ENCODE measurements around the gene CACNA2D3. TPM values are rescaled to one million over a fixed set of nuclear protein-coding genes. Genes with fewer than 3 reads are reported as not detected.

CACNA2D3 gene
- total RNA-seq, 2 donors from 2014 or later: 1.1 to 5.9 TPM

DNA sequence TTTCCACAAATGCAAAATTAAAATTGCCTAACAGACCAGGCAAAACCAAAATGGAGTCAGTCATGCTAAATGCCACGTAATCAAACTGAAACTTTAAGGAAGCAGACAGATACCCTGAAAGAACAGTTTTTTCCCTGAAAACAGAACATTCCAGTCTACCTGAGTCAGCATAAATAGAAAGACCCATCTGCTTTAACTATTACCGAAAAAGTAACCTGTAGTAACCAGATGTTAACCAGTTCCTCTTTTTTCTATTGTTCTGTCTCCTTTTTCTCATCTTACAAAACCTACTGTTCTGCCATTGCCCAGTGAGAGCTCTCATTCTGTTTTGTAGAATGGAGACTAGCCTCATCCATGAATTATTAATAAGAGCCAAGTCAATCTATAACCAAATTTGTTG lies 286.0 kb downstream of the CACNA2D3 start:
- 86% methylated on average over 2 of the region's 2 CpGs for WGBS
- no peak for DNase-seq (ENCODE audit: low spot score)
- Histone ChIP-seq H3K36me3 (no peaks in the 10 kb centered on the region), H3K4me3 (no peak overlapping the region), H3K9me3 (no peaks in the 10 kb centered on the region), H3K27me3 (replicated peaks; ENCODE audit: insufficient read depth) (no peaks in the 10 kb centered on the region), H3K27ac (no peak overlapping the region), H3K4me1 (replicated peaks) (no peaks in the 10 kb centered on the region)
- intact Hi-C loops (cut with DNase I): no loop called here
- TF ChIP-seq POLR2AphosphoS5 (IDR thresholded peaks at IDR 0.05) (no peak), POLR2A (IDR thresholded peaks at IDR 0.05) (no peak)
- TF ChIP-seq, protein P1, sequence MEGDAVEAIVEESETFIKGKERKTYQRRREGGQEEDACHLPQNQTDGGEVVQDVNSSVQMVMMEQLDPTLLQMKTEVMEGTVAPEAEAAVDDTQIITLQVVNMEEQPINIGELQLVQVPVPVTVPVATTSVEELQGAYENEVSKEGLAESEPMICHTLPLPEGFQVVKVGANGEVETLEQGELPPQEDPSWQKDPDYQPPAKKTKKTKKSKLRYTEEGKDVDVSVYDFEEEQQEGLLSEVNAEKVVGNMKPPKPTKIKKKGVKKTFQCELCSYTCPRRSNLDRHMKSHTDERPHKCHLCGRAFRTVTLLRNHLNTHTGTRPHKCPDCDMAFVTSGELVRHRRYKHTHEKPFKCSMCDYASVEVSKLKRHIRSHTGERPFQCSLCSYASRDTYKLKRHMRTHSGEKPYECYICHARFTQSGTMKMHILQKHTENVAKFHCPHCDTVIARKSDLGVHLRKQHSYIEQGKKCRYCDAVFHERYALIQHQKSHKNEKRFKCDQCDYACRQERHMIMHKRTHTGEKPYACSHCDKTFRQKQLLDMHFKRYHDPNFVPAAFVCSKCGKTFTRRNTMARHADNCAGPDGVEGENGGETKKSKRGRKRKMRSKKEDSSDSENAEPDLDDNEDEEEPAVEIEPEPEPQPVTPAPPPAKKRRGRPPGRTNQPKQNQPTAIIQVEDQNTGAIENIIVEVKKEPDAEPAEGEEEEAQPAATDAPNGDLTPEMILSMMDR (IDR thresholded peaks at IDR 0.05): no peak

DNA sequence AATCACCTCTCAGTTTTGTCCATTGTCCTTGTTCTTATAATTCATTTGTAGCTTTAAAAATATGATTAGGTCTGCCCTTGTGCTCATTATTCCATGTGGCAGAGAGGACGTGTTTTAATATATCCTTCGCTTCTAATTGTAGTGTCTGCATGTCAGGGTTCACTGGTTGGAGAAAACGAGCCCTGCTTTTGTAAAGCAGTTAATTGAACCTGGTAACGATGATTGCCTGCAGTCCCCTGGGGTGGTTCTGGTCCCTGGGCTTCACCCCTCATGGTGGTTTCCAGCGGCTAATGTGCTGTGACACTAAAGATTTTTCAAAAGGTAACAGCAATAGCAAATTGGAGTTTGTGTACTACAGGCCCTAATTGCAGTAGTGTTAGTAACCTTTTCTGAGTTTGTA lies 299.6 kb downstream of the CACNA2D3 start:
- no peak overlapping the region for H3K27ac ChIP-seq
- TF ChIP-seq POLR2A (IDR thresholded peaks at IDR 0.05) (no peak), POLR2AphosphoS5 (IDR thresholded peaks at IDR 0.05) (no peak)
- TF ChIP-seq, protein P1 (IDR thresholded peaks at IDR 0.05): no peak
- WGBS: 90% methylated on average over 5 of the region's 5 CpGs
- H3K36me3 ChIP-seq: no peaks in the 10 kb centered on the region
- no peaks in the 10 kb centered on the region for H3K4me1 ChIP-seq (replicated peaks)
- H3K27me3 ChIP-seq (replicated peaks; ENCODE audit: insufficient read depth): no peaks in the 10 kb centered on the region
- intact Hi-C loops (cut with DNase I): loop anchor here (10.0 kb wide), 2 partner anchors 433 to 753 kb away; no protein-coding TSS in a partner anchor
- H3K4me3 ChIP-seq: no peak overlapping the region
- H3K9me3 ChIP-seq: no peaks in the 10 kb centered on the region
- DNase-seq (ENCODE audit: low spot score): no peak

DNA sequence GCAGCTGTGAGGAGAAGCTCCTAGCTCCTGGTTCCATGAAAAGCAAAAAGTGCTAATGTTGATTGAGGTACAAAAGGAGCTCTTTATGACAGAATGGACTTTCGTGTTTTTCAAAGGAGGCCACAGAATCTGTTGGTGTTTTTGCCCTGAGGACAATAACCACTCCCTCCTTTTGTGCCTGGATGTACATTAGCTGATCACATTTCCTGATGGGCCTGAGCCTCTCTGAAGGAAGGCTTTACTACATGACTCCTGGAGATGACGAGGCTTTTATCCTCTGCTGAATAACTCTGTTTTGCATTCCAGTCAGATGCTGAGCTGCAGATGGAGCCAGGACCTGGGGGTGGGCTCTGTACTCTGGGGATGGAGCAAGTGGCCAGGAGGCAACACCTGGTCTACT lies 301.9 kb downstream of the CACNA2D3 start:
- Histone ChIP-seq H3K4me3 (no peak overlapping the region), H3K27me3 (replicated peaks; ENCODE audit: insufficient read depth) (no peaks in the 10 kb centered on the region), H3K36me3 (no peaks in the 10 kb centered on the region), H3K9me3 (no peaks in the 10 kb centered on the region), H3K27ac (no peak overlapping the region), H3K4me1 (replicated peaks) (no peaks in the 10 kb centered on the region)
- intact Hi-C loops (cut with DNase I): loop anchor here (10.0 kb wide), 2 partner anchors 431 to 751 kb away; no protein-coding TSS in a partner anchor
- 27% methylated on average over 2 of the region's 2 CpGs for WGBS
- no peak for TF ChIP-seq POLR2AphosphoS5 (IDR thresholded peaks at IDR 0.05)
- TF ChIP-seq, protein P1 (IDR thresholded peaks at IDR 0.05): no peak
- no peak for TF ChIP-seq POLR2A (IDR thresholded peaks at IDR 0.05)
- DNase-seq (ENCODE audit: low spot score): no peak

DNA sequence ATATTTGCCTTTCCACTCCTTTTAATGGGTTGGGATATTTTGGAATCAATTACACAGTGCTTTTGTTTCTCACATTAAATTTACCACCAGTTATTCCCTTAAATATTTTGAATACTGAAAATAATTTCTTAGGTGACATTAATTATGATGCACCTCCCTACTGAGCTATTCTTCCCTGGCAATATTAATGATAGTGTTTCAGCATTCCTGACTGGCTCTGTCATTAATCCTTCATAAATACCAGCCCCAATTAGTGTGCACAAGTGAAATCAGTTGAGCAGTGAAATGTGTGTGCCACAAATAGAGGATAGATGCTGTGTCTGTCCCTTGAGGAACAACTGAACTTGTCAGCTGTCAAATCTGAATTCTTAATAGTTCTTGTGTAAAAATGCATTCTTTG lies 304.0 kb downstream of the CACNA2D3 start:
- Histone ChIP-seq H3K4me3 (no peak overlapping the region), H3K27ac (no peak overlapping the region), H3K4me1 (replicated peaks) (no peaks in the 10 kb centered on the region), H3K9me3 (no peaks in the 10 kb centered on the region), H3K27me3 (replicated peaks; ENCODE audit: insufficient read depth) (no peaks in the 10 kb centered on the region), H3K36me3 (no peaks in the 10 kb centered on the region)
- TF ChIP-seq POLR2A (IDR thresholded peaks at IDR 0.05) (no peak), POLR2AphosphoS5 (IDR thresholded peaks at IDR 0.05) (no peak)
- TF ChIP-seq, protein P1 (IDR thresholded peaks at IDR 0.05): no peak
- intact Hi-C loops (cut with DNase I): loop anchor here (5.0 to 10.0 kb wide), 3 partner anchors 428 to 748 kb away; no protein-coding TSS in a partner anchor
- no peak for DNase-seq (ENCODE audit: low spot score)

DNA sequence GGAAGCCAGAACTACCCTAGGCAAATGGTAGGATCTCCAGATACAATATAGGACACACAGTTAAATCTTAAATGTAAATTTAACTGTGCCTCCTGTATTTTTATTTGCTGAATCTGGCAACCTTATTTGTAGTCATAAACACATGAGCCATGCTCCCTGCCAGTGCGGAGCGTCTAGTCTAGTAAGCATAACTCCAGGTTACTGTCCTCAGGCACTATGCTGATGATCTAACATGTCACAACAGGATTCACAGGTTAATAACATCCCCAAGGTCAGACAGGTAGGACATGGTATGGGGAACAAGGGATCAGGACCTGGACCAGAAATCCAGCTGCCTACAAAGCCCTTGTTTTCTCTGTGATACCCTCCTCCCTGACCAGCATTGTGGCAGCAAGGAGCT lies 305.1 kb downstream of the CACNA2D3 start:
- DNase-seq (ENCODE audit: low spot score): no peak
- H3K4me1 ChIP-seq (replicated peaks): no peaks in the 10 kb centered on the region
- H3K27ac ChIP-seq: no peak overlapping the region
- H3K36me3 ChIP-seq: no peaks in the 10 kb centered on the region
- intact Hi-C loops (cut with DNase I): loop anchor here (5.0 to 10.0 kb wide), 3 partner anchors 427 to 747 kb away; no protein-coding TSS in a partner anchor
- no peak overlapping the region for H3K4me3 ChIP-seq
- WGBS: 62% methylated on average over 2 of the region's 2 CpGs
- no peaks in the 10 kb centered on the region for H3K27me3 ChIP-seq (replicated peaks; ENCODE audit: insufficient read depth)
- TF ChIP-seq, protein P1 (IDR thresholded peaks at IDR 0.05): no peak
- TF ChIP-seq POLR2A (IDR thresholded peaks at IDR 0.05): no peak
- no peak for TF ChIP-seq POLR2AphosphoS5 (IDR thresholded peaks at IDR 0.05)
- no peaks in the 10 kb centered on the region for H3K9me3 ChIP-seq
